C4-2B (cell line): ENCODE results near the gene TANC1.

Source experiments
- H3K27ac ChIP-seq: fragments of 450-650 bp; 2 replicates; pipeline ENCODE4 v1.5.1; 2017
- CTCF ChIP-seq: fragments of 450-650 bp; conservative IDR thresholded peaks from 2 replicates; pipeline ENCODE4 v1.5.1; 2017; ENCODE audit warnings: mild to moderate bottlenecking
- ZFX ChIP-seq: fragments of 450-650 bp; IDR thresholded peaks from 2 replicates; pipeline ENCODE4 v1.6.1; 2017

Gene TANC1

GRCh38 chr2:159213296-159213695 is 244.9 kb downstream of the TANC1 start:
- no peak overlapping the region for H3K27ac ChIP-seq
- TF ChIP-seq ZFX (no peak), CTCF (no peak)

- TF ChIP-seq CTCF (no peak), ZFX (no peak)
- no peak overlapping the region for H3K27ac ChIP-seq
These were observed 246.0 kb downstream of the TANC1 start for GRCh38 chr2:159214325-159214865.

- TF ChIP-seq CTCF (no peak), ZFX (no peak)
These were observed 246.7 kb downstream of the TANC1 start for GRCh38 chr2:159215116-159215515.

GRCh38 chr2:159217676-159218075 is 249.2 kb downstream of the TANC1 start:
- no peak overlapping the region for H3K27ac ChIP-seq
- TF ChIP-seq ZFX (no peak), CTCF (no peak)

More at GRCh38 chr2:159215116-159215515, 246.7 kb downstream of the TANC1 start:
- no peak overlapping the region for H3K27ac ChIP-seq

- no peak for TF ChIP-seq CTCF
- TF ChIP-seq ZFX = no peak
- no peak overlapping the region for H3K27ac ChIP-seq
These were observed 249.9 kb downstream of the TANC1 start for GRCh38 chr2:159218389-159218788.

GRCh38 chr2:159219394-159219998 is 251.1 kb downstream of the TANC1 start:
- H3K27ac ChIP-seq = no peak overlapping the region
- TF ChIP-seq CTCF (no peak), ZFX (no peak)

GRCh38 chr2:159224061-159224813 is 255.8 kb downstream of the TANC1 start:
- H3K27ac ChIP-seq = no peak overlapping the region
- TF ChIP-seq CTCF (no peak), ZFX (no peak)
